NCI-H1694 (cell line): ENCODE measurements around the gene MTF2.
A peak's percentile ranks its signal among the peaks of the same experiment; 100 is the strongest.
"Not testable (repeated sequence)": the region's sequence is repeated elsewhere in the genome, so short reads cannot be mapped to it uniquely, and the experiment has no call there.

Experiments
- DNase-seq: peaks from one replicate; lab custom pipeline; 2025; lab: John Stamatoyannopoulos, UW

MTF2 gene

DNA sequence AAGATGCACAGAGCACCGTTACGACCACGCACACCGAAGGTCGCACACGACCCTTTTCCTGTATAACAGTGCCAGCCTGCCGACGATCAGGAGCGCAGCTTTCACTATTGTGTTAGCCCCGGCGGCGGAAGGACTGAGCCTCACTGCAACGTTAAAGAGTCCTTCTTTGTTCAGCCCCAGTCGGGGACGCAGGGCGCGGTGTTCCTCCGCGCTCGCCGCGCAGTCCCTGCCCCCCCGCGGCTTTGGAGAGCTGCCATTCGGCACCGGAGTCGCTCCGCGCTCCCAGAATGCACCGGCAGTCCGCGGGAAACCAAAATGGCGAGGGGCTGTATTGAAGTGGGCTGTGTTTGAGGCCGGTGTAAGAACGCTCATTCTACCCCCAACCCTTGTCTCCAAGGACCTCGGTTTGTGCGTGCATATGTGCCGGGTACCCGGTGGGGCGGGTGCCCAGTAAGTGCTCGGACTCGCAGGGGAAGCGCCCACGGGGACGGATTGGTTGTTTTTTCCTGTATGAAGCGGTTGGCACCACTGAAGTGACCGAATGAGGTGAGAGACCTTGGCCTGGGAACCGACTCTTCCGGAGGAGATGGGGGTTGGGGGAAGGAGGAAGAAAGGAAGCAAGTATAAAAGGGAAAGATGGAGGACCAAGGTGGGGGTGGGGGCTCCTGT is at the start of gene MTF2:
Gene MTF2 (plus strand): TSS at position 298 of the 669 bp plus-strand sequence. CDS start 244 bp downstream, at position 542.
- DNase-seq, result peak; percentile 96

DNA sequence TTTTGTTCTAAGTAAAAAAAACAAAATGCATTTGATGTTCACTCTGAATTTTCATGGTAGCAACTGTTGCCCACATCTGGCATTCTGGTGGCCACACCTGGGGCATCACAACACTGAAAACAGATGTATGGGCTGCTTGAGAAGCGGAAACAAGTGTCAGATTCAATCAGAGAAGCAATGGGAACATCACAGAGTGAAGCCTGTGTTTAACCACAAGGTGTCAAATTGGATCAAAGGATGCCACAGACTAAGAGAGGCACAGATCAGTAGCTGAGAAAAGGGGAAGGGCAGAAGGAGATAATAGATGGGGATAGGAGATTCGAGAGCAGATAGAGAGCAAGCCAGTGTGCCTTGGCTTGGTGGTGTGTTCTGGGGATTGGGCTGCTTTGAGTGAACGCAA is 49.8 kb upstream of the MTF2 start:
- no peak for DNase-seq

DNA sequence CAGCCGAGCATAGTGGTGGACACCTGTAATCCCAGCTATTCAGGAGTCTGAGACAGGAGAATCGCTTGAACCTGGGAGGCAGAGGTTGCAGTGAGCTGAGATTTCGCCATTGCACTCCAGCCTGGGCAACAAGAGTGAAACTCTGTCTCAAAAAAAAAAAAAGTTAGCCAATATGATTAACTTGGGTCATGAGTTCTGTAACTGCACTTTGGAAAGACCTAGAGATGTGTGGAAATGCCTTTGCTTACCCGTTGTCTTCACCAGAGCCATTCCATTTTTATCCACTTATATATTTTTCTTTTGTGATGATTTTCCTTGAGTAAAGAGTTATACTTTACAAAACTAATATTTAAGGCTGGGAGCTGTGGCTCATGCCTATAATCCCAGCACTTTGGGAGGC is 48.9 kb upstream of the MTF2 start:
- DNase-seq, result not testable (repeated sequence)

DNA sequence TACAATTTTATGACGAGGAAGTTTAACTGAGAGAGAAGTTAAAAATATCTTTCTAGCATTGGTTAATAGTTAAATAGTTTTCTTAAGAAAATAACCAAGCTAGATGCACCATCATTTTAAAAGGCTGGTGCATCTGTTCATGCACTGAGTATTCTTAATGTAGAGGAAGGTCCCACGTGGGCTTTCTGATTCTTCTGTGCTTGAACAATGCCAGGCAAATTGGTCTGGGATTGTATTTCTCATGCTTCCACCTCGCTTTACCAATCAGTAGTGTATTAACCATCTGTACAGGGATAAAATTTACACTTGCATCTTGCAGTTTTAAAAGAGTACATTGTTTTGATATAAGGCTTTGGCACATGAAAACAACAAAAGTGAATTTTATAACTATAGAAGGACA is 47.4 kb upstream of the MTF2 start:
- DNase-seq, result no peak

DNA sequence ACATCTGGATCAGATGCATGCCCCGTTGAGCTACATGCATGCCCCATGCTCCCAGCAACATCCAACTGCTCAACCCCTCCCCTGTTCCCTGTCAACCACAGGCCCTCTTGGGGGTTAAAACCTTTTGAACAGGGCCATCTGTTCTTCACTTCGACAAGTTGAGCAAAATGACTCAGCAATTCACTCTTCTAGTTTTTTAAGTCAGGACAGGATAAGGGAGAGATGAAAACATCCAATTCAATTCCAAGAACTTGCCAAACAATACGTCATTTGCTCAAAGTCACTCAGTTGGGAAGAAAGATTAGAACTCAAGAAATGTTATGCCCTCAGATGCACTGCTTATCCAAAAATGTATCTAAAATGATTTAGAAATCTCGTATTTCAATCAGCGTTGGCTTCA is 46.1 kb upstream of the MTF2 start:
- DNase-seq, result peak; percentile 78

DNA sequence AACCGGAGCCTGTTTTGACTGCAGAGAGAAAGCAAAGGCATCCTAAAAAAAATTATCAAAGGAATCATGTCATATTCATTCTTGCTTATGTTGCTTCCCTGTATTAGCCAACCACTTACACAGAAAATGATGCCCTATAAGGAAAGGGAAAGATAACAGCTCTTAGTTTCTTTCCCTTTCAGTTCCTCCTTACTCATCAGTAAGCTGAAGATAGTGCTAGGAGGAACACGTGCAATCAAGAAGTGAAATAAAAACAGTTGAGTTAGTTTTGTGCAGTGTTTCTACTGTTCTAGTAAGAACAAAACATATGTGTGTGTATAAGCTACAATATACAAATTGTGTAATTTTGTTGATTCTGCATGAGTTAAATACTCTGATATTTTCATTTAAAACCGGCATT is 45.3 kb upstream of the MTF2 start:
- DNase-seq, result no peak

DNA sequence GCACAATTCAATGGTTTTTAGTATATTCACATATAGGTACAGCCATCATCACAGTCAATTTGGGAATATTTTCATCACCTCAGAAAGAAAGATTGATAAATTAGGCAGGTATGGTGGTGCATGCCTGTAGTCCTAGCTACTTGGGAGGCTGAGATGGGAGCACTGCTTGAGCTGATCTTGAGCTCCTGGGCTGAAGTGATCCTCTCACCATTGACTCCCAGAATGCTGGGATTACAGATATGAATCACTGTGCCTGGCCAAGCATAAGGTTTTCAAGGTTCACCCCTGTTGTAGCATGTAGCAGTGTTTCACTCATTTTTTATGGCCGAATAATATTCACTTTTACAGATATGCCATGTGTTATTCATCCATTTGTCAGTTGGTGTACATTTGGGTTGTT is 44.7 kb upstream of the MTF2 start:
- DNase-seq, result no peak

DNA sequence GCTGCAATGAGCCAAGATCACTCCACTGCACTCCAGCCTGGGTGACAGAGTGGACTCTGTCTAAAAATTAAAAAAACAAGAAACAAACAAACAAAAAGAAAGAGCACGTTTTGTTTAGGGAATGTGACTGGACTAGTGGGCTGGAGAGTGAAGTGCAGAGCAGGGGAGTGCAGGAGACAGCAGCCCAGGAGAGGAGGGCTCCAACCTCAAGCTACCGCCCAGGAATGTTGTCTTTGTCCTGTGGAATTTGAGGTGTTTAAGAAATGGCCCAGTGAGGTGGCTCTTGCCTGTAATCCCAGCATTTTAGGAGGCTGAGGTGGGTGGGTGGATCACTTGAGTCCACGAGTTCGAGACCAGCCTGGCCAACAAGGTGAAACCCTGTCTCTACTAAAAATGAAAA is 42.4 kb upstream of the MTF2 start:
- DNase-seq, result no peak

DNA sequence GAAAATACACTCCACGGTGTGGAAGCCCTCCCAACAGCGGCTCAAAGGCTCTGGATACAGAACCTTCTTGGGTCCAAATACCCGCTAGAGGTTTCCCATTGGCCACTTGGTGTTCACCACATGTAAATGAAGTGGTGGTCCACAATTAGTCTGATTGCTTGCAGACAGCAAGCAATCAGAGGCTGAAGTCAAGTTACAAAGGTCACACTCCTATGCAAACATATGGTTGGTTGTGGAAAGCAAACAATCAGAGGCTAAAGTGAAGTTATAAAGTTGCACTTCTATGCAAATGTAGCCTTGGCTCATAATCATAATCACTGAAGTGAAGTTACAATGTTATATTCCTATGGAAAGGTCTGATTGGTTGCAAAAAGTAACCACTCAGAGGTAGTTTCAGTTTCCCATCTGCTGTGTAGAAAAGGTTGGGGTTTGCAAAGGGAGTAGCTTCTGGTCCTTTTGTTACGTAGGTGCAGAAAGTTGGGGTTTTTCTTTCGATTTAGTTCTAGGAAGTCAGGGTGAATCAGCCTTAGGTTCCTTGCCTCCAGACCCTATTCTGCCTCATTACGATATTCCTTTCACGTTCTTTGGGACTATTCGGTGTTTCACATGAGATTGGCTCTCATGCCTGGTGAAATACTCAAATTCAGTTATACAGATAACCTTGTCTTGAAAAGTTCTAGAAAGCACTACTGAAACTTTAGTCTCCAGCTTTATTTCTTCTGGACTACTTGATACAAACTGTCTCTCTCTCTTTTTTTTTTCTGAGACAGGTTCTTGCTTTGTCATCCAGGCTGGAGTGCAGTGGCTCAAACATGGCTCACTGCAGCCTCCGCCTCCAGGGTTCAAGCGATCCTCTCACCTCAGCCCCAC is 36.7 kb upstream of the MTF2 start:
- no peak for DNase-seq

DNA sequence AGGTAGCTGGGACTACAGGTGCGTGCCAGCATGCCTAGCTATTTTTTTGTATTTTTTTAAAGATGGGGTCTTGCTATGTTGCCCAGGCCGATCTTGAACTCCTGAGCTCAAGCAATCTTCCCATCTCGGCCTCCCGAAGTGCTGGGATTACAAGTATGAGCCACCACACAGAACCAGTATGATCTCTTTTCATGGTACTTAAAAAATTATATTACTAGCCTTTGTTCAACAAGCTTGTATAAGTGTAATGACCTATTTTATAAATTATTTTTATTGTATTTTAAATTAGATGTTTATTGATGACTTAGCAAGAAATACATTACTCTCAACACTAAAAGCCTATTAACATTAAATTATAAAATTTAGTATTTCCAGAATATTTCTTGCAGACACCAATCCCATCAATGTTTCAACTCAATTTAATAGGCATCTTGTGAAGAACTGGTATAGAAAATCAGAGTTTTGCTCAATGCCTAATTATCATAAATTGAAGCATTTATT is 36.0 kb upstream of the MTF2 start:
- DNase-seq, result no peak

DNA sequence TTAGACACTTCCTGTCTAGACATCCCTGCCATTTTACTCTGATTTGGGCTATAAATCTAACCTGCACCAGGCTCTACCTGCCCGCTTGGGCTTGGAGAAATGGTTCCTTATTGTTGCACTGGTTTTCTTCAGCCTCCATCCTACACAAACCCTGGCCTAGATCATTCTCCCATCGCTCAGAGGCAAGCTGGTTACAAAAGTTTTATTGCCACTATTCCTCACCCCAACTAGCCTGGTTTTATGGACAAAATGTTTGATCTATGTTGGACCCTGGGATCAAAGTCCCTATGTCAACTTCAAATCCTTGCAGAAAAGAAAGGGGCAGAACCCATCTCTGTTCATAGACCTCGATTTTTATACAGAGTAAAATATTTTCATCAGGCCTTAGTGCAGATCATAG is 31.5 kb upstream of the MTF2 start:
- DNase-seq, result no peak

DNA sequence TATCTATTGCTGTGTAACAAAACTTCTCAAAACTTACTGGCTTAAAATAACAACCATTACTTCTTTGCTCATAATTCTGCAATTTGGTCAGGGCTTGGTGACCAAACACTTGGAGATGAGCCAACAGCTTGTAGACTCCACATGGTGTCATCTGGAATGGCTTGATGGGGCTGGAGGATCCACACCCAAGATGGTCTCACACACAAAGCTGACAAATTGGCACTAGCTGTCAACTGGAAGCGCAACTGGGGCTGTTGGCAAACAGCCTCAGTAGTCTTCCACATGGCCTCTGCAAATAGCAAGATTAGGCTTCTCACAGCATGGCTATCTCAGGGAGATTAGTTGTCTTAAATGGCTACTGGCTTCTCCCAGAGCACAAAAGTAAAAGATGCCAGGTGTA is 27.1 kb upstream of the MTF2 start:
- no peak for DNase-seq

DNA sequence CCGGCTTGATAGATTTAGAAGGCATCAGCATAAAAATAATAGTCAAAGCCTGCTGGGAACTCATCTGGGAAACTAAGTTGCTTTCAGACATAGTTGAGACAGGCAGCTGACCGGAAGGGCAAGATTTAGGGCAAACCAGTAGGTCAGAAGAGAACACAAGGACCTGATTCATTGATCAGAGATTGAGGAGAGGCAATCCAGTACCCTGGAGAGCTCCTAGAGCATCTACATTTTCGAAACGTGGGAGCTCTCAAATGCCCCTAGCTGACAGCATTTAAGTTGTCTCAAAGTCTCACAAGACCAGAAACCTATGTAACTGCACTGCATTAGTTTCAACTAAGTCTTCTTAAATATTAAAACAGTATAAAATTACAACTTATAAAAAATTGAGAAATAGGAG is 22.9 kb upstream of the MTF2 start:
- no peak for DNase-seq

DNA sequence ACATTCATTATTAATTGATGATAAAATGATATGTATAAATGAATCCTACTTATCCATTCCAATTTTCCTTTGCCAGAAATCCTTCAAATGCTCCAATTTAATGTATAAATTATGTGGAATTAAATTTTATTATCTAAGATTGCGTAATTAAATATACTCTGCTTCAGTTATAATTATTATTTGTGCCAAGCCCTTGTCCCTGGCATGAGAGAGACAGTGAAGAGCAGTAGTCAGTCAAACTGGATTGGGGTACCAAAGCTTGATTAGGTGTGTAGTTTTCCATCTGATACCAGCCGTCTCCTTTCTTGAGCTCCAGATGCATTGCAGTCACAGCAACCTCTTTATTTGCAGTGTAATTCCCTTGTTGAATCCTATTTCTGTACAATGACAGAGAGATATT is 22.4 kb upstream of the MTF2 start:
- no peak for DNase-seq

DNA sequence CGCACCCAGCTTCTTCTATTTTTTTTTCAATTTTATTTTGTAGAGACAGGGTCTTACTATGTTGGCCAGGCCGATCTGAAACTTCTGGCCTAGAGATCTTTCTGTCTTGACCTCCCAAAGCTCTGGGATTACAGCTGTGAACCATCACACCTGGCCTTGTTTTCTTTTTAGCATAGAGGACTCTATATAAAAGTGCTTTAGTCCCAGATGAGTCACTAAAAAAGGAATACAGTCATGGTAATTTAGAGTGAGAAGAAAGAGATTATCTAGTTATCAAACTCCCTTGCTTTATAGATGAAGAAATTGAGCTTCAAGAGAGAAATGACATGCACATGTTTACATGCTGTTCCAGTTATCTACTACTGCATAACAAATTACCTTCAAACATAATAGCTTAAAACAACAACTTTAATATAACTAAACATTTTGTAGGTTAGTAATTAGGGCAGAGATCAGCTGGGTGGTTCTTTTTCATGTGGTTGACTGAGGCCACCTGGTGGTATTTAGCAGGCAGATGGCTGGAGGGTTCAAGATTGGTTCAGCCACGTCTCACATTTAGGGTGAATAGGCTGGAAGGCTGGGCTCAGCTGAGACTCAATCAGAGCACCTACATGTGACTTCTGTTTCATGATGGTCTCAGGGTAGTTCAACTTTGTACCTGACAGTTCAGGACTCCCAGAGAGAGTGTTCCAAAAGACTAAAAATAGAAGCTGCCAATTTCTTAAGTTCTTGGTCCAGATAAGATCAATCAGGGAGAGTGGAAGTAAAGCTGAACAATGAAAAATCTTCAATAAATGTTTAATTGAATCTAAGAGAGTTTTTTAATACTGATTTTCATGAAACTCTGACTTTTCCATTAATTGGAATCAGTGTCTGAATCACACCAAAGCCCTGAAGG is 16.9 kb upstream of the MTF2 start:
- peak; percentile 71 for DNase-seq

DNA sequence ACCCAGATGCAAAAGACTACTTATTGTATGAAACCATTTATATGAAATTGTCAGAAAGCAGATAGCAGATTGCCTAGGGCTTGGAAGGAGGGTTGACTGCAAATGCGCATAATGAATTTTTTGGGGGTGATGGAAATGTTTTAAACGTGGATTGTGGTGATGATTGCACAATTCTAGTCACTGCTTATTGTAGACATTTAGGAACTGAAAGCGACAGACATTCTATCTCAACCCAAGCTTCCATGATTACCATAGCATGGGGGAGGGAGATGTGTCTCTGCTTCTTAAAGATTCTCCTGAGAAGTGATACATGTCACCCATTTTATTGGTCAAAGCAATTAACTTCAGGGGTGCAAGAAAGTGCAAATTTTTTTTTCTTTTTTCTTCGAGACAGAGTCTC is 2.8 kb upstream of the MTF2 start:
- DNase-seq, result no peak

DNA sequence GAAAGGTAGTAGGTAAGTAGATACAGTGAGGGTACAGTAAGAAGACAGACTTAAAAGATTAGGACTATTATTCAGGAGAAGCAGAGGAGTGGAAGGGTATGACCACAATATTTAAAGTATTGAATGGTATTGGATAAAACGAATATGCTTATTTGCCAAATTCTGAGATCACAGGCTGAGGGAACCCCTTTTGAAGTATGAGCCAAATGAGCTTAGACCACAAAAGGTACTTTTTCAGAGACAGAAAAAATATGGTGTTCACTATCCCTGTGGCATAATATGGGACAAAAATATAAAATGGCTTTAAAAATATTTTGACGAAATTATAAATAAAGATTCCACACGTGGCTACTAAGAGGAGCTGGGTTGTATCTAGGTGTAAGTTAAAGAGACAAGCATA is 880 bp upstream of the MTF2 start:
- DNase-seq, result no peak

DNA sequence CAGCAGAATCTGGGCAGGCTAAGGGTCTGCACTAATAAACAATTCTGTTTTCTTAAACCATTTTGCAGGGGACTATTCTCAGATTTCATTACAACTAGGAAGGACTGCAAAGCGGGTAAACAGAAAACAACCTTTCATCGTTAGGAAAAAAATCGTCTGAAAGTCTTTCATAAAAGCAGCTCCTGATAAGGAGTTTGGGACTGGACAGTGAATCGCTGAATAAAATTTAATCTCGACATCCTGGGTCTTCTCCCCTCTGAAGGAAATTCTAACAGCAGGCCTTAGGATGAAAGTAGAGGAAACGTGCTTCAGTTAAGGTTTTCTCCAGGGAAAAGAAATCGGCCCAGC is 471 bp upstream of the MTF2 start:
- DNase-seq, result no peak

DNA sequence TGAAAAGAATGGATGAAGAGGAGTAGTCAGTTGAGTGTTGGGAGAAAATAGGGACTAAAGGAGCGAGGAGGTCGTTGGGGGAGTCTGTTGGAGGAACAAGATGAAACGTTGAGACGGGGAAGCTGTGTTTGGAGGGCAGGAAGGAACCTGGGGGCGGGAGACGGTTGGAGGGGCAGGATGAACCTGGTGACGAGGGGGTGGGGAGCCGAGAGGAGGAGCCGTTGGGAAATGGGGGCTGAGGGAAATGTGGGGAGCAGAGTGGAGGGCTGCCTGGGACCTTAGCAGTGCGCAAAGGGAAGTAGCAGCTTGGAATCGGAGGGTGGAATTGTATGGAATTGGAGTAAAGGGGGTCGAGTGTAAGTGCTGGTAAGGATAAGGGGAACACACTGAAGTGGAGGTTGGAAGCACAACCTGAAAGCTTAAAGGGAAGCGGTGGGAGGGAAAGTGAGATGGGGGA is 630 bp downstream of the MTF2 start:
- DNase-seq, result peak; percentile 41

DNA sequence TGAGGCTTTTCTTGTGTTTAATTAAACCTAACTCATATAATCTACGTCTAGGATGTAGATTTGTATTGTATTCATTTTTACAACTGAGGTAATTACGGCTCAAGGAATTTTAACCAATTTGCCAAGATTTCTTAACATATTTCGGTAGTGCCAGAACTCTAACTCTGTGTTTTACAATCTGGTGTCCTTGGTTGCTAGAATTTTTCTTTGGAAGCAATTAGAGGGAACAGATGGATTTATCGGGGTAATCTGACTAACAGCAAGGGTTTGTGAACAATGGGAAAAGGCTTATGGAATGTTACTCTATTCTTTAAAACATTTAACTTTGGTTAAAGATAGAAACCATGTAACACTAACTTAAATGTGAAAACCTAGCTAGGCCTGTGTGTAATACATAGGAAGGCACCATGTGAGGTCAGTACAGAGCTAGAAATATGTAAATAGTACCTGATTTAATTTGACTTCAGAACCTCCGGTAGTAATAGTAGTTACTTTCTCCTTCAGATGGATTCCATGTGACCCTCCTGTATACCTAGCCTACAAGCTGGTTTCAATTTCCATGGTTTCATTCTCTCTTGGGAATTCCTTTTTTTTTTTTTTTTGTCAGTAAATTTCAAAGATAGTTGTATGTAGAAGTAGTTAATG is 1.2 kb downstream of the MTF2 start:
- DNase-seq, result peak; percentile 56

DNA sequence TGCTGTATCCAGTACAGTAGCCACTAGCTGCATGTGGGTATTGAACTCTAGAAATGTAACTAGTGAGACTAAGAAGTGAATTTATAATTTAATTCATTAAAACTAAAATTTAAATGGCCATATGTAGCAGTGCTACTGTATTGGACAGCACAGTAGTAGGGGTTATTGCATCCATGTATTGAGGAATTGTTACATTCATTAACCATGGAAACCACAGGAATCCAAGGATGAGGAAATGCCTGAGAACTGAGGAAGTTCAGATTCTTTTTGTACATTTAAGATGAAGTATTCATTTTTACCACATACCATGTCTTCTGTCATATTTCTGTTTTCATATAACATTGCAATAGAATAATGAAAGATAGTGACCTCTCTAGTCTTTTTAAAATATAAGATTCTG is 2.6 kb downstream of the MTF2 start:
- no peak for DNase-seq

DNA sequence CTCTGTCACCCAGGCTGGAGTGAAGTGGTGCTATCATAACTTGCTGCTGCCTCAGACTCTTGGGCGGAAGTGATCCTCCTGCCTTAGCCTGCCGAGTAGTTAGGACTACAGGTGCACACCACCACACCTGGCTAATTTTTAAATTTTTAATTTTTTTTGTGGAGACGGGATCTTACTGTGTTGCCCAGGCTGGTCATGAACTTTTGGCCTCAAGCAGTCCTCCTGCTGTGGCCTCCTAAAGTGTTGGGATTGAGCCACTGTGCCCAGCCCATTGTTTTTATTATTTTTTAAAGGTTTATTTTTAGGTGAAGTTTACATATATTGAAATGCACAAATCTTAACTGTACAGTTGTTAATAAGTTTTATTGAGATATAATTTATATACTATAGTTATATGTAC is 3.2 kb downstream of the MTF2 start:
- DNase-seq, result no peak
